HL-60 (cell line): ENCODE measurements around the gene ZNF618.

Experiments used
- DNase-seq, 2 experiments: peaks; one replicate each; pipeline ENCODE4 v3.0.0-alpha.2; 2010 to 2020; ENCODE audit warnings: low read depth in 1 of 2, low spot score in 1 of 2
- H3K27ac ChIP-seq: fragments of 250-450 bp; sonication (Bioruptor Pico); replicated peaks from 2 replicates; pipeline ENCODE4 v1.5.1; 2020; ENCODE audit warnings: mild to moderate bottlenecking, moderate library complexity
- H3K27me3 ChIP-seq: fragments of 250-450 bp; sonication (Bioruptor Pico); 2 replicates; pipeline ENCODE4 v1.5.1; 2021; ENCODE audit warnings: mild to moderate bottlenecking, moderate library complexity; ENCODE audit not compliant: insufficient read depth, poor library complexity, severe bottlenecking
- H3K4me3 ChIP-seq: replicated peaks from 2 replicates; pipeline ENCODE4 v1.5.1; 2011; ENCODE audit warnings: mild to moderate bottlenecking, control low read depth, low read length; ENCODE audit not compliant: insufficient read depth
- GABPA ChIP-seq: IDR thresholded peaks from 2 replicates; pipeline ENCODE4 v1.6.1; 2012; ENCODE audit warnings: low read depth
- POLR2AphosphoS5 ChIP-seq: IDR thresholded peaks from 2 replicates; pipeline ENCODE4 v1.6.1; 2012; ENCODE audit warnings: low read depth
- SPI1 ChIP-seq: IDR thresholded peaks from 2 replicates; pipeline ENCODE4 v1.6.1; 2012; ENCODE audit warnings: low read depth, mild to moderate bottlenecking, borderline replicate concordance
- TF ChIP-seq, protein P1 (sequence below): IDR thresholded peaks from 2 replicates; pipeline ENCODE4 v1.6.1; 2012; ENCODE audit warnings: low read depth; ENCODE audit not compliant: insufficient replicate concordance
- TF ChIP-seq, protein P2 (sequence below): IDR thresholded peaks from one replicate; pipeline ENCODE4 v1.5.1; 2011; ENCODE audit warnings: low read length, control low read depth, inconsistent platforms; ENCODE audit not compliant: insufficient read depth

The ZNF618 gene

DNA sequence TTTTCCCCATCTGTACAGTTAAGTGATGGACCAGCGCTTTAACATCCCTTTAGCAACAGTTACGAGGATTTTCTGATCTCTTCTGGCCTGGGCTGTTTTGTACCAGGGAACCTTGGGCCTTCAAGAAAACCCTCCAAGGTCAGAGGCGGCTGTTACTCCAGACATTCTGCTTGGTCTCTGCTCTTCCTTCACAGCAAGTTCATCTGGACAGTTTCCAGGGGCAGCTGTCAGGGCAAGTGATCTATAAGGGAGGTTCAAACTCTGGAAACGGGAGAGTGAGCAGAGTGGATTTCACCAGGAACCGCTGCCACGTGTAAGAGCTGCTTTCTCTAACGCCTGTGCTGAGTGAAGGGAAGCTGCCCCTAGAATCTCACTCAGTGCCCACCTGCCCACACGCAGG is 36.7 kb downstream of the ZNF618 start:
- TF ChIP-seq GABPA (no peak), POLR2AphosphoS5 (no peak), SPI1 (no peak)
- TF ChIP-seq, protein P1, sequence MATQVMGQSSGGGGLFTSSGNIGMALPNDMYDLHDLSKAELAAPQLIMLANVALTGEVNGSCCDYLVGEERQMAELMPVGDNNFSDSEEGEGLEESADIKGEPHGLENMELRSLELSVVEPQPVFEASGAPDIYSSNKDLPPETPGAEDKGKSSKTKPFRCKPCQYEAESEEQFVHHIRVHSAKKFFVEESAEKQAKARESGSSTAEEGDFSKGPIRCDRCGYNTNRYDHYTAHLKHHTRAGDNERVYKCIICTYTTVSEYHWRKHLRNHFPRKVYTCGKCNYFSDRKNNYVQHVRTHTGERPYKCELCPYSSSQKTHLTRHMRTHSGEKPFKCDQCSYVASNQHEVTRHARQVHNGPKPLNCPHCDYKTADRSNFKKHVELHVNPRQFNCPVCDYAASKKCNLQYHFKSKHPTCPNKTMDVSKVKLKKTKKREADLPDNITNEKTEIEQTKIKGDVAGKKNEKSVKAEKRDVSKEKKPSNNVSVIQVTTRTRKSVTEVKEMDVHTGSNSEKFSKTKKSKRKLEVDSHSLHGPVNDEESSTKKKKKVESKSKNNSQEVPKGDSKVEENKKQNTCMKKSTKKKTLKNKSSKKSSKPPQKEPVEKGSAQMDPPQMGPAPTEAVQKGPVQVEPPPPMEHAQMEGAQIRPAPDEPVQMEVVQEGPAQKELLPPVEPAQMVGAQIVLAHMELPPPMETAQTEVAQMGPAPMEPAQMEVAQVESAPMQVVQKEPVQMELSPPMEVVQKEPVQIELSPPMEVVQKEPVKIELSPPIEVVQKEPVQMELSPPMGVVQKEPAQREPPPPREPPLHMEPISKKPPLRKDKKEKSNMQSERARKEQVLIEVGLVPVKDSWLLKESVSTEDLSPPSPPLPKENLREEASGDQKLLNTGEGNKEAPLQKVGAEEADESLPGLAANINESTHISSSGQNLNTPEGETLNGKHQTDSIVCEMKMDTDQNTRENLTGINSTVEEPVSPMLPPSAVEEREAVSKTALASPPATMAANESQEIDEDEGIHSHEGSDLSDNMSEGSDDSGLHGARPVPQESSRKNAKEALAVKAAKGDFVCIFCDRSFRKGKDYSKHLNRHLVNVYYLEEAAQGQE, result no peak
- TF ChIP-seq, protein P2, sequence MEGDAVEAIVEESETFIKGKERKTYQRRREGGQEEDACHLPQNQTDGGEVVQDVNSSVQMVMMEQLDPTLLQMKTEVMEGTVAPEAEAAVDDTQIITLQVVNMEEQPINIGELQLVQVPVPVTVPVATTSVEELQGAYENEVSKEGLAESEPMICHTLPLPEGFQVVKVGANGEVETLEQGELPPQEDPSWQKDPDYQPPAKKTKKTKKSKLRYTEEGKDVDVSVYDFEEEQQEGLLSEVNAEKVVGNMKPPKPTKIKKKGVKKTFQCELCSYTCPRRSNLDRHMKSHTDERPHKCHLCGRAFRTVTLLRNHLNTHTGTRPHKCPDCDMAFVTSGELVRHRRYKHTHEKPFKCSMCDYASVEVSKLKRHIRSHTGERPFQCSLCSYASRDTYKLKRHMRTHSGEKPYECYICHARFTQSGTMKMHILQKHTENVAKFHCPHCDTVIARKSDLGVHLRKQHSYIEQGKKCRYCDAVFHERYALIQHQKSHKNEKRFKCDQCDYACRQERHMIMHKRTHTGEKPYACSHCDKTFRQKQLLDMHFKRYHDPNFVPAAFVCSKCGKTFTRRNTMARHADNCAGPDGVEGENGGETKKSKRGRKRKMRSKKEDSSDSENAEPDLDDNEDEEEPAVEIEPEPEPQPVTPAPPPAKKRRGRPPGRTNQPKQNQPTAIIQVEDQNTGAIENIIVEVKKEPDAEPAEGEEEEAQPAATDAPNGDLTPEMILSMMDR, result no peak
- no peak overlapping the region for H3K27ac ChIP-seq

DNA sequence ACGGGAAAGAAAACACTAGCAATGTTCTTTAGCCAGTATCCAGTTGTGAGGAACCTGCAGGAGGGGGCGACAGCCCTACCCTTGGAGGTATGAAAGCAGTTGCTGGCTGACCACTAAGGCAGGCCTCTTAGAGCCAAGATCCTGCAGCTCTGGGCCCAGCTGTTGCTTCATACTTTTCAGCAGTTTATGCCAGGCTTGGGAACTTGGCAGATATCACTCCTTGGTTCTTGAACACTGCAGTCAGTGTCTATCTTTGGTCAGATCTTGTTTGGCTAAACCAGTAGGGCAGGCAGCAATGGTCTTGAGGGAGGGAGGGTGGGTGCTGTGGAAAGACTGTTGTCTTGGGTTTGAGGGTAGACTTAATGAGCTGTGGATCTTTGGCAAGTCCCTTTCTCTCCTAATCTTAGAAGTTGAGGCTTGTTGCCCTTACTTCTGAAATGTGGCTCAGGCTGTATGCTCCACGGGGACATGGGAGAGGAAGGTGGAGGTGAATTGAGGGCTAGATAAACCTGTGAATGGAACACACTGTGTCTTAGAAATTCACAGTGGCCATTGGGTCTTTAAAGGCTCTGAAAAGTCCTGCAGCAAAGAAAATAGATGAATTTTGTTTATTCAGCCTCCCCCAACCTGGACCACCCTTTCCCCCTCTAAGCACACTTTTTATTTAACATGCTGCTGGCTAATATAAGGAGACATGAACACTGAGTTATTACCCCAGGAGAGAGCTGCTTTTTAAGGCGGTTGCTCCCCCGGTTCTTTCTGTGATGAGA is 37.5 kb downstream of the ZNF618 start:
- H3K4me3 ChIP-seq, result no peak overlapping the region
- no peak overlapping the region for H3K27ac ChIP-seq
- TF ChIP-seq, protein P1, result no peak
- TF ChIP-seq SPI1 (no peak), GABPA (no peak), POLR2AphosphoS5 (no peak)
- no peaks in the 10 kb centered on the region for H3K27me3 ChIP-seq
- no peak for DNase-seq

More for the DNA sequence above, 36.7 kb downstream of the ZNF618 start:
- Histone ChIP-seq H3K27me3 (no peaks in the 10 kb centered on the region), H3K4me3 (no peak overlapping the region)
- DNase-seq, result no peak

DNA sequence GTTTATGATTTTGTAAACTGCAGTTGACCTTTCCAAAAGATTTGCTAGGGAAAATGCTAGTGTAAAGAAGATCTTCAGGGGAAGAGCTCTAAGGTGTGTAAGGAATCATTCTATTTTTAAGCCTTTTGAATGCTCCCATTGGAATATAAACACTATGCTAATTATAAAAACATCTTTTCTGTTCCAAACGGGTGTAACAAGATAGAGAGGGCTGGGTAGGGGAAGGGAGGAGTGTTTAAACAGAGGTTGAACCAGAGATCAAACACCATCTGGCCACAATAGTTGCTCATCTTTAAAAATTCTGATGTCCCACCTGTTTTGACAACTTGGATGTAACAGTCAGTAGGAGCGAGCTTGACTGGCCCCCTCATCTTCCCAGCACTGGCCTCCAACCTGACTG is 38.4 kb downstream of the ZNF618 start:
- H3K27ac ChIP-seq, result no peak overlapping the region
- TF ChIP-seq, protein P1, result no peak
- TF ChIP-seq SPI1, result no peak
- TF ChIP-seq, protein P2, result no peak
- no peak for TF ChIP-seq POLR2AphosphoS5
- TF ChIP-seq GABPA, result no peak
- DNase-seq, result no peak
- H3K4me3 ChIP-seq, result no peak overlapping the region
- H3K27me3 ChIP-seq, result no peaks in the 10 kb centered on the region
